Measurements from ENCODE around the gene EMX1. TPM values are rescaled to one million over a fixed set of nuclear protein-coding genes. Genes with fewer than 3 reads are reported as not detected.

Gene EMX1
- total RNA-seq, 4 donors from 2014 or later: 0.15 TPM; not detected in 3

DNA sequence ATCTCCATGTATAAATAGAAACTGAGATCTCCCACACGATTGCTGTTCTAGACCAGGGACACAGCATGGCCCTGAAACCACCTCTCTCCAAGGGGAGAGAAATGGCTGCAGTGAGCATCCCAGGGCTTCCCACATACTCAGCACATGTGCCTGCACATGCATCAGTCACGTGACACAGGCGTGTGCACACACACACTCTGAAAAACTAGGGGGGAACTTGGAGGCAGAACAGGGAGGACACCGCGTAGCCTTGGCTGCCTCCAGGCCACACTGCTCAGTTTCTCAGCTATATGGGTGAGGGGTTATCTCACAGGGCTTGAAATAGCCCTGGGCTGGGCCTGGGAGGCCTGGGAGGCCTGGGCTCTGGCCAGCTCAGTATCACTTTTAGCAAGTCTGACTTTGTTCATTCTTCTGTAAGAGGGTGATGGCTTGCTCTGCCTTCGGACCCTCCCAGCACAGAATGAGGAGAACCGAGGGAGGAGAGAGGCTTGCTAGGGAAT lies 66.9 kb downstream of the EMX1 start:
- no peak overlapping the region for H3K27ac ChIP-seq
- intact Hi-C loops (cut with DNase I): no loop called here
- no peak overlapping the region for H3K4me3 ChIP-seq
- no peaks in the 10 kb centered on the region for H3K27me3 ChIP-seq
- H3K36me3 ChIP-seq: peaks cover 0 to 27% (median 0%) of the 10 kb centered on the region in 3 donors
- H3K4me1 ChIP-seq: no peaks in the 10 kb centered on the region
- WGBS, 2 donors: 66 to 76% methylated on average over 3 to 4 of the region's 7 CpGs
- no peaks in the 10 kb centered on the region for H3K9me3 ChIP-seq
- TF ChIP-seq POLR2A (IDR thresholded peaks at IDR 0.05): no peak
- TF ChIP-seq, protein P1, sequence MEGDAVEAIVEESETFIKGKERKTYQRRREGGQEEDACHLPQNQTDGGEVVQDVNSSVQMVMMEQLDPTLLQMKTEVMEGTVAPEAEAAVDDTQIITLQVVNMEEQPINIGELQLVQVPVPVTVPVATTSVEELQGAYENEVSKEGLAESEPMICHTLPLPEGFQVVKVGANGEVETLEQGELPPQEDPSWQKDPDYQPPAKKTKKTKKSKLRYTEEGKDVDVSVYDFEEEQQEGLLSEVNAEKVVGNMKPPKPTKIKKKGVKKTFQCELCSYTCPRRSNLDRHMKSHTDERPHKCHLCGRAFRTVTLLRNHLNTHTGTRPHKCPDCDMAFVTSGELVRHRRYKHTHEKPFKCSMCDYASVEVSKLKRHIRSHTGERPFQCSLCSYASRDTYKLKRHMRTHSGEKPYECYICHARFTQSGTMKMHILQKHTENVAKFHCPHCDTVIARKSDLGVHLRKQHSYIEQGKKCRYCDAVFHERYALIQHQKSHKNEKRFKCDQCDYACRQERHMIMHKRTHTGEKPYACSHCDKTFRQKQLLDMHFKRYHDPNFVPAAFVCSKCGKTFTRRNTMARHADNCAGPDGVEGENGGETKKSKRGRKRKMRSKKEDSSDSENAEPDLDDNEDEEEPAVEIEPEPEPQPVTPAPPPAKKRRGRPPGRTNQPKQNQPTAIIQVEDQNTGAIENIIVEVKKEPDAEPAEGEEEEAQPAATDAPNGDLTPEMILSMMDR (IDR thresholded peaks at IDR 0.05): no peak
- no peak for DNase-seq

Other genes with a start within 250 kb of the EMX1 start
- gene EXOC6B, start 91.5 kb upstream of the EMX1 start, total RNA-seq: 10 to 100 TPM; 21.0 to 57.7 (median 36.1) TPM
- 10 to 100 TPM; 16.6 to 30.9 (median 22.8) TPM for gene SPR, start 30.1 kb upstream of the EMX1 start, total RNA-seq
- 10 to 100 TPM in 3 of 4 donors, 1 to 10 TPM in 1; 4.2 to 16.4 (median 12.7) TPM for gene SFXN5, start 154.2 kb downstream of the EMX1 start, total RNA-seq
- gene RAB11FIP5, start 195.4 kb downstream of the EMX1 start, total RNA-seq: 10 to 100 TPM; 12.2 to 19.6 (median 16.6) TPM

All from esophagus squamous epithelium (tissue), 5 donors.